Stimulated activated CD4-positive, alpha-beta T cell treated with anti-CD3 and anti-CD28 coated beads, Interleukin-12 subunit alpha, Interleukin-12 subunit beta, amount 100 ng/mL, for 24 hours (primary cell): ENCODE measurements around the gene DOK7.

Experiments
- DNase-seq, 2 experiments: peaks; one replicate each; pipeline ENCODE4 v3.0.0-alpha.2; 2020; ENCODE audit warnings: low read depth in 2 of 2

The DOK7 gene

GRCh38 chr4:3487861-3488260 is 24.8 kb downstream of the DOK7 start:
- DNase-seq, result no peak

GRCh38 chr4:3488820-3489219 is 25.7 kb downstream of the DOK7 start:
- DNase-seq, result no peak

- no peak for DNase-seq
Measured at GRCh38 chr4:3489451-3489962, 26.4 kb downstream of the DOK7 start.

- DNase-seq, result no peak
Measured at GRCh38 chr4:3491681-3492405, 28.7 kb downstream of the DOK7 start.

GRCh38 chr4:3492741-3493719 is 29.9 kb downstream of the DOK7 start:
- DNase-seq, result no peak

GRCh38 chr4:3493720-3494461 is 30.8 kb downstream of the DOK7 start:
- no peak for DNase-seq

- no peak for DNase-seq
Measured at GRCh38 chr4:3494462-3494871, 31.4 kb downstream of the DOK7 start.

- no peak for DNase-seq
Measured at GRCh38 chr4:3495204-3495975, 32.3 kb downstream of the DOK7 start.

GRCh38 chr4:3496021-3496420 is 32.9 kb downstream of the DOK7 start:
- no peak for DNase-seq

GRCh38 chr4:3497095-3497494 is 34.0 kb downstream of the DOK7 start:
- no peak for DNase-seq

GRCh38 chr4:3497523-3498389 is 34.6 kb downstream of the DOK7 start:
- DNase-seq, result no peak

- no peak for DNase-seq
Measured at GRCh38 chr4:3498407-3498806, 35.3 kb downstream of the DOK7 start.

- no peak for DNase-seq
Measured at GRCh38 chr4:3498901-3499510, 35.9 kb downstream of the DOK7 start.

- DNase-seq, result no peak
Measured at GRCh38 chr4:3499710-3500109, 36.6 kb downstream of the DOK7 start.

- no peak for DNase-seq
Measured at GRCh38 chr4:3500111-3500510, 37.0 kb downstream of the DOK7 start.

GRCh38 chr4:3500634-3501101 is 37.6 kb downstream of the DOK7 start:
- no peak for DNase-seq

GRCh38 chr4:3501126-3501824 is 38.2 kb downstream of the DOK7 start:
- no peak for DNase-seq

- no peak for DNase-seq
Measured at GRCh38 chr4:3501825-3502425, 38.8 kb downstream of the DOK7 start.
